GM20431 (cell line): ENCODE measurements around the gene PDE4B.

Source experiments
- in situ Hi-C: fragments of 300-500 bp; cut with MseI, MboI; formaldehyde crosslinking; loops from one replicate; pipeline ENCODE4 v1.15.0; 2020; ENCODE audit warnings: low sequenced_read_pairs; ENCODE audit not compliant: unreplicated experiment

PDE4B gene

GRCh38 chr1:66211521-66211920 lies 418.8 kb downstream of the PDE4B start:
- in situ Hi-C loops, result no loop called here

GRCh38 chr1:66213491-66213890 lies 420.8 kb downstream of the PDE4B start:
- in situ Hi-C loops, result no loop called here

GRCh38 chr1:66214901-66215300 lies 422.2 kb downstream of the PDE4B start:
- in situ Hi-C loops, result no loop called here

- in situ Hi-C loops, result no loop called here
Measured at GRCh38 chr1:66217021-66217420, 424.3 kb downstream of the PDE4B start.

GRCh38 chr1:66217561-66217960 lies 424.9 kb downstream of the PDE4B start:
- in situ Hi-C loops, result no loop called here

GRCh38 chr1:66220477-66220876 lies 427.8 kb downstream of the PDE4B start:
- in situ Hi-C loops, result no loop called here

GRCh38 chr1:66223681-66224080 lies 431.0 kb downstream of the PDE4B start:
- in situ Hi-C loops, result no loop called here

GRCh38 chr1:66226985-66227384 lies 434.3 kb downstream of the PDE4B start:
- in situ Hi-C loops, result loop anchor here (25.0 kb wide), 1 partner anchor 515 kb away; no protein-coding TSS in a partner anchor

GRCh38 chr1:66227966-66228365 lies 435.3 kb downstream of the PDE4B start:
- in situ Hi-C loops, result loop anchor here (25.0 kb wide), 1 partner anchor 516 kb away; no protein-coding TSS in a partner anchor

- in situ Hi-C loops, result loop anchor here (25.0 kb wide), 1 partner anchor 519 kb away; no protein-coding TSS in a partner anchor
Measured at GRCh38 chr1:66231217-66231616, 438.5 kb downstream of the PDE4B start.

- in situ Hi-C loops, result loop anchor here (25.0 kb wide), 1 partner anchor 520 kb away; no protein-coding TSS in a partner anchor
Measured at GRCh38 chr1:66231681-66232463, 439.2 kb downstream of the PDE4B start.

- in situ Hi-C loops, result loop anchor here (25.0 kb wide), 1 partner anchor 525 kb away; no protein-coding TSS in a partner anchor
Measured at GRCh38 chr1:66237042-66237441, 444.3 kb downstream of the PDE4B start.

GRCh38 chr1:66237722-66238479 lies 445.2 kb downstream of the PDE4B start:
- in situ Hi-C loops, result loop anchor here (25.0 kb wide), 1 partner anchor 526 kb away; no protein-coding TSS in a partner anchor

GRCh38 chr1:66239834-66240233 lies 447.1 kb downstream of the PDE4B start:
- in situ Hi-C loops, result loop anchor here (10.0 to 25.0 kb wide), 3 partner anchors 215 to 528 kb away; no protein-coding TSS in a partner anchor

- in situ Hi-C loops, result loop anchor here (10.0 to 25.0 kb wide), 3 partner anchors 214 to 528 kb away; no protein-coding TSS in a partner anchor
Measured at GRCh38 chr1:66240491-66241484, 448.1 kb downstream of the PDE4B start.

GRCh38 chr1:66242646-66243547 lies 450.2 kb downstream of the PDE4B start:
- in situ Hi-C loops, result loop anchor here (10.0 to 25.0 kb wide), 3 partner anchors 212 to 531 kb away; no protein-coding TSS in a partner anchor

- in situ Hi-C loops, result loop anchor here (10.0 to 25.0 kb wide), 3 partner anchors 211 to 531 kb away; no protein-coding TSS in a partner anchor
Measured at GRCh38 chr1:66243548-66244130, 450.9 kb downstream of the PDE4B start.

- in situ Hi-C loops, result loop anchor here (10.0 to 25.0 kb wide), 3 partner anchors 210 to 532 kb away; no protein-coding TSS in a partner anchor
Measured at GRCh38 chr1:66244429-66244828, 451.7 kb downstream of the PDE4B start.
